OCI-LY1 (cell line): ENCODE results near the gene MUC6.
A peak's percentile ranks its signal among the peaks of the same experiment; 100 is the strongest.

Source experiments
- CTCF ChIP-seq: fragments of 200-600 bp; sonication (generic), shearing (Covaris generic); IDR thresholded peaks from 2 replicates; pipeline ENCODE4 v1.5.1; 2017; ENCODE audit warnings: mild to moderate bottlenecking, antibody characterized with exemption, low read length, moderate library complexity, mixed read lengths
- EZH2 ChIP-seq: fragments of 200-600 bp; sonication (generic), shearing (Covaris generic); IDR thresholded peaks from 2 replicates; pipeline ENCODE4 v1.8.0; 2017; ENCODE audit warnings: borderline replicate concordance, mixed run types, mild to moderate bottlenecking, antibody characterized with exemption, low read length, moderate library complexity, mixed read lengths

GRCh38 chr11:975827-976226 is 60.7 kb downstream of the MUC6 start:
- TF ChIP-seq CTCF (peak; percentile 61), EZH2 (no peak)
